Measurements from ENCODE around the gene EMSY. TPM values are rescaled to one million over a fixed set of nuclear protein-coding genes. Genes with fewer than 3 reads are reported as not detected.

Gene EMSY
- total RNA-seq, 1 experiment from 2014 or later = 29.3 TPM

DNA sequence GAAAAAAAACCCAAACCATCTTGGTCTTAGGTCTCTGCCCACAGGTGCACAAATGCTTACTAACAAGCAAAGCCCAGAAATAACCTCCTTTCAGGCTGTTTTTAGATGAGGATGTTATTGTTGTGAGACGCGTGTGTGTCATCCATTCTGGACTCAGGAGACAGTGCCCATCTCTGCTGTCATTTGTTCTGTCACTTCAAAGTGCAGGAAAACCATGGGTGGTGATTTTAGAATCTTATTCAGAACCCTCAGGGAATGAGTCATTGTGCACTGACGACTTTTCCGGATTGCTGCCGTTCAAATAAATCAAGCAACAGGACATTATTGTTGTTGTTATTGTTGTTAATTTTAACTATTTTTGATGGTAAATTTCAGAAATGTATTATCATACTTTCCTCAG lies 115.4 kb downstream of the EMSY start:
- no peak overlapping the region for H2BK15ac ChIP-seq (ENCODE audit: low read depth, low read length)
- H3K27ac ChIP-seq (ENCODE audit: insufficient read length, low read depth, low read length) = no peak overlapping the region
- H2BK120ac ChIP-seq (ENCODE audit: low read depth, low read length, poor library complexity, severe bottlenecking) = no peak overlapping the region
- H3K4me1 Mint-ChIP-seq = no peaks in the 10 kb centered on the region; a peak in 1 of 4 replicates
- H3K18ac ChIP-seq (ENCODE audit: insufficient read length, low read depth, low read length) = no peak overlapping the region
- H3K79me2 ChIP-seq (ENCODE audit: insufficient read depth, low read length) = no peaks in the 10 kb centered on the region
- no peak overlapping the region for H2BK20ac ChIP-seq (ENCODE audit: low read depth, low read length, poor library complexity, severe bottlenecking)
- H3K79me1 ChIP-seq (ENCODE audit: insufficient read depth, low read depth, low read length, poor library complexity, severe bottlenecking) = no peaks in the 10 kb centered on the region
- no peak overlapping the region for H2BK12ac ChIP-seq (ENCODE audit: insufficient read length, low read depth, low read length)
- H4K5ac ChIP-seq (ENCODE audit: insufficient read length, low read depth, low read length) = no peak overlapping the region
- no peaks in the 10 kb centered on the region for H3K27me3 ChIP-seq (ENCODE audit: insufficient read depth, low read length)
- no peak overlapping the region for H2AFZ ChIP-seq (ENCODE audit: low read length)
- TF ChIP-seq, protein P1, sequence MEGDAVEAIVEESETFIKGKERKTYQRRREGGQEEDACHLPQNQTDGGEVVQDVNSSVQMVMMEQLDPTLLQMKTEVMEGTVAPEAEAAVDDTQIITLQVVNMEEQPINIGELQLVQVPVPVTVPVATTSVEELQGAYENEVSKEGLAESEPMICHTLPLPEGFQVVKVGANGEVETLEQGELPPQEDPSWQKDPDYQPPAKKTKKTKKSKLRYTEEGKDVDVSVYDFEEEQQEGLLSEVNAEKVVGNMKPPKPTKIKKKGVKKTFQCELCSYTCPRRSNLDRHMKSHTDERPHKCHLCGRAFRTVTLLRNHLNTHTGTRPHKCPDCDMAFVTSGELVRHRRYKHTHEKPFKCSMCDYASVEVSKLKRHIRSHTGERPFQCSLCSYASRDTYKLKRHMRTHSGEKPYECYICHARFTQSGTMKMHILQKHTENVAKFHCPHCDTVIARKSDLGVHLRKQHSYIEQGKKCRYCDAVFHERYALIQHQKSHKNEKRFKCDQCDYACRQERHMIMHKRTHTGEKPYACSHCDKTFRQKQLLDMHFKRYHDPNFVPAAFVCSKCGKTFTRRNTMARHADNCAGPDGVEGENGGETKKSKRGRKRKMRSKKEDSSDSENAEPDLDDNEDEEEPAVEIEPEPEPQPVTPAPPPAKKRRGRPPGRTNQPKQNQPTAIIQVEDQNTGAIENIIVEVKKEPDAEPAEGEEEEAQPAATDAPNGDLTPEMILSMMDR (conservative IDR thresholded peaks at IDR 0.05) = no peak
- H3K36me3 Mint-ChIP-seq (ENCODE audit: insufficient read depth in 1 of 3, low read depth in 3 of 3) = no peaks in the 10 kb centered on the region
- no peak overlapping the region for H3K23ac ChIP-seq (ENCODE audit: insufficient read length, low read depth, low read length)
- no peak overlapping the region for H3K27ac Mint-ChIP-seq
- 0 out of 5 replicates have a peak, but pooled peaks cover 0 to 2% of the 10 kb centered on the region in 2 experiments for H3K9me3 Mint-ChIP-seq
- no peak for DNase-seq
- no CpG with 5 or more reads among the region's 5 CpGs for WGBS (ENCODE audit: extremely low coverage, insufficient read length, low lambda C conversion rate)
- H3T11ph ChIP-seq (ENCODE audit: low read length) = no peak overlapping the region
- H3K9me3 ChIP-seq (ENCODE audit: control insufficient read depth, low read depth, low read length) = no peaks in the 10 kb centered on the region
- H2BK5ac ChIP-seq (ENCODE audit: insufficient read length, low read length) = no peak overlapping the region
- H3K4me1 ChIP-seq (ENCODE audit: insufficient read depth, low read length) = no peaks in the 10 kb centered on the region
- no peak overlapping the region for H3K56ac ChIP-seq (ENCODE audit: insufficient read length, low read depth, low read length)
- no peak overlapping the region for H3K4me3 Mint-ChIP-seq
- H4K20me1 ChIP-seq (ENCODE audit: control insufficient read depth, insufficient read depth, insufficient read length) = no peaks in the 10 kb centered on the region
- no peak overlapping the region for H3K4me2 ChIP-seq (ENCODE audit: insufficient read depth, insufficient read length, low read length)
- no peak overlapping the region for H3K14ac ChIP-seq (ENCODE audit: insufficient read depth, low read length)
- no peak overlapping the region for H4K8ac ChIP-seq (replicated peaks; ENCODE audit: insufficient read length, low read depth, low read length)
- no peak overlapping the region for H4K91ac ChIP-seq (ENCODE audit: insufficient read length, low read depth, low read length)
- H3K23me2 ChIP-seq (ENCODE audit: insufficient read length, low read depth, low read length, poor library complexity, severe bottlenecking) = no peaks in the 10 kb centered on the region
- no peak overlapping the region for H3K9ac ChIP-seq (ENCODE audit: extremely low read depth, insufficient read length, low read length)
- H3K4ac ChIP-seq (ENCODE audit: low read depth, low read length) = no peak overlapping the region
- peaks cover 2% of the 10 kb centered on the region; the same call in 1 of the 2 replicates for H3K27me3 Mint-ChIP-seq (ENCODE audit: low read depth)
- H2AK5ac ChIP-seq (ENCODE audit: insufficient read length, low read length) = no peak overlapping the region

All from H9 (cell line).